Measurements from ENCODE around the gene SARDH.

GRCh38 chr9:133780404-133780945 is 42.3 kb upstream of the SARDH start:
- TF ChIP-seq ETS2 (tag; IDR thresholded peaks at IDR 0.05; ENCODE audit: borderline replicate concordance, poor library complexity, severe bottlenecking) (no peak), POLR2G (IDR thresholded peaks at IDR 0.05; ENCODE audit: low read depth, low read length) (no peak)
